Measurements from ENCODE around the gene INO80C.
"Not testable (repeated sequence)": the region's sequence is repeated elsewhere in the genome, so short reads cannot be mapped to it uniquely, and the experiment has no call there.

The INO80C gene

GRCh38 chr18:35489913-35490490, 7.8 kb downstream of the INO80C start:
- no peak for DNase-seq

- not testable (repeated sequence) for DNase-seq
Measured at GRCh38 chr18:35489281-35489680, 8.5 kb downstream of the INO80C start.

GRCh38 chr18:35488396-35488795, 9.4 kb downstream of the INO80C start:
- not testable (repeated sequence) for DNase-seq

- DNase-seq, result not testable (repeated sequence)
Measured at GRCh38 chr18:35487525-35487924, 10.2 kb downstream of the INO80C start.

- no peak for DNase-seq
Measured at GRCh38 chr18:35485852-35486251, 11.9 kb downstream of the INO80C start.

GRCh38 chr18:35484034-35484433, 13.7 kb downstream of the INO80C start:
- DNase-seq, result no peak

GRCh38 chr18:35481960-35482366, 15.8 kb downstream of the INO80C start:
- no peak for DNase-seq

- no peak for DNase-seq
Measured at GRCh38 chr18:35479911-35480586, 17.7 kb downstream of the INO80C start.

GRCh38 chr18:35478520-35479435, 19.0 kb downstream of the INO80C start:
- DNase-seq, result no peak

GRCh38 chr18:35477974-35478373, 19.8 kb downstream of the INO80C start:
- DNase-seq, result no peak

GRCh38 chr18:35477497-35477896, 20.3 kb downstream of the INO80C start:
- no peak for DNase-seq

- DNase-seq, result no peak
Measured at GRCh38 chr18:35474884-35475283, 22.9 kb downstream of the INO80C start.

GRCh38 chr18:35473562-35473961, 24.2 kb downstream of the INO80C start:
- DNase-seq, result no peak

GRCh38 chr18:35470435-35470834, 27.3 kb downstream of the INO80C start:
- no peak for DNase-seq

GRCh38 chr18:35469725-35470124, 28.0 kb downstream of the INO80C start:
- no peak for DNase-seq

- DNase-seq, result no peak
Measured at GRCh38 chr18:35468711-35469110, 29.0 kb downstream of the INO80C start.

GRCh38 chr18:35467624-35468016, 30.1 kb downstream of the INO80C start:
- no peak for DNase-seq

- no peak for DNase-seq
Measured at GRCh38 chr18:35466815-35467623, 30.7 kb downstream of the INO80C start.

GRCh38 chr18:35466334-35466733, 31.4 kb downstream of the INO80C start:
- no peak for DNase-seq

- DNase-seq, result no peak
Measured at GRCh38 chr18:35465329-35465728, 32.4 kb downstream of the INO80C start.

- DNase-seq, result no peak
Measured at GRCh38 chr18:35464831-35465279, 32.9 kb downstream of the INO80C start.

- DNase-seq, result no peak
Measured at GRCh38 chr18:35463827-35464226, 33.9 kb downstream of the INO80C start.

Measured in right kidney (tissue), 1 donor.